SKM-1 (cell line): Measurements from ENCODE around the gene GGACT.
"Not testable (repeated sequence)": the region's sequence is repeated elsewhere in the genome, so short reads cannot be mapped to it uniquely, and the experiment has no call there.

Source experiments
- DNase-seq: peaks from one replicate; lab custom pipeline; 2025; ENCODE audit not compliant: unreplicated experiment; lab: John Stamatoyannopoulos, UW

Gene GGACT

DNA sequence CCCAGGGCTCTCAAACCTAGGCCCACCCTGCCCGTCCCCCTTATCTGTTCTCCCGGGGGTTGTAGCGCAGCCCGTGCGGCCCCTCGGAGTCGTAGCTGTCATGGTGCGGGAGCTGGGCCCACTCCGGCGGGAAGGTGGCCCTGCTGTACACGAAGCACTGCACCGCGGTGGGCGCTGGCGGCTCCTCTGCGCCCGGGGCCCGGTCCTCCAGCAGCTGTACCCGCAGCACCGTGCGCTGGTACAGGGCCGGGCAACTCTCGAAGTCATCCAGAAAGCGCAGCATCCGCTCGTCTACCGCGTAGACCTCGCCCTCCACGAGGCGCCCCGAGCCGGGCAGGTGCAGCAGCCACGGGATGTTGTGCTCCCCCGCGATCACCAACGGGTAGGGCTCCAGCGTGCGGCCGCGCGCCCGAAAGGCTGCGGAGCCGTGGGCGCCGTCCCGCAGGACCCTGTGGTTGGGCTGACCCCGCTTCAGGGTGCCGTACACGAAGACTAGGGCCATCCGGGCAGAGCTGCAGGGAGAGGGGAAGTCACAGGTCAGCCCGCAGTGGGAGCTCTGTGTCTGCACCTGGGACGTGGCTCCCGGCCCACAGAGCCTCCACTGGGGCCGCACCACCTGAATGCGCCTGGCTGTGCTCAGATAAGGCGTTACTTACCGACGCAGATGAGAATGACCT is 56.4 kb downstream of the GGACT start:
- DNase-seq = no peak

DNA sequence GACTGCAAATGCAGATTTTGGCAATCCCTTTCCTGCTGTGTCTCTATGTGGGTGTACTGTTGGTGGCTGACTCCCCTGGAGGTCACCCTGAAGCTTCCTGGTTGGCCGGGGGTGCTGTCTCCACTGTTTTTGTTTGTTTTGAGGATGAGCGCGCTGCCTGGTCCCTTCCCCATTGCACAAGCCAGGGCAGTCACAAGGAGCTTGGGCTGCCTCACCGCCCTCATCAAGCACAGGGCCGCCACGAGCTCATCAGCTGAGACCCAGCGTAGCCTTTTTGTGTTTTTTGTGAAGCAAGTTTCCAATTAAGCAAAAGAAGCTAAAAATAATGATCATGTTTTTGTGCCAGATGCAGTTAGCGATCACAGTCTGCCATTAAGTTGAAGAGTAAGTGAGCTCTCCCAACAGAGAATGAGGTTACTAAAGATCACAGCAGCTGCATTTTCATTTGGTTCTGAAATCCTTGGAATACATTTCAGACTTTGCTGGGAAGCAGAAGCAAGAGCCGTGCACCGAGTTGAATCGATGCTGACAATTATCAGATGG is 57.8 kb downstream of the GGACT start:
- DNase-seq = no peak

DNA sequence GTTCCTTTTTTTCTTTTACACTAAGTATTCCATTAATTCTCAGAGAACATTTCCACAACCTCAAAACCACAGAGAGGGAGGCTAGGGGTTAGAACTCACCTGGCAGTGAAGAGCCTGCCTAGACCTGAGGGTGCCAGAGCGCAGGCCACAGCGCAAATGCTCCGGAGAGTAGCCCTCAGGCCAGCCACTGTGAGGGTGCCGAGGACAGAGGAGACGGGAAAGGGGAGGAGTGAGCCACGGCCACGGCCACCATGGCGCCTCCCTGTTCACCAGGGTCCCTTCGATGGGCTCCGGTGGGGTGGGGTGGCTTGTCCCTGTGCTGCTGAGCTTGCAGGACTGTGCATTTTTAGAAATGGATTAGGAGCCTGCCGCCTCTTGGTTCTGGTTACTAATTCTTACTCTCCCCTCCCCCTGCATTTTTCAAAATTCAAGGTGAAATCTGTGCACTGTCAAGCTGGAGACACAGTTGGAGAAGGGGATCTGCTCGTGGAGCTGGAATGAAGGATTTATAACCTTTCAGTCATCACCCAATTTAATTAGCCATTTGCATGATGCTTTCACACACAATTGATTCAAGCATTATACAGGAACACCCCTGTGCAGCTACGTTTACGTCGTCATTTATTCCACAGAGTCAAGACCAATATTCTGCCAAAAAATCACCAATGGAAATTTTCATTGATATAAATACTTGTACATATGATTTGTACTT is 58.8 kb downstream of the GGACT start:
- DNase-seq = no peak

DNA sequence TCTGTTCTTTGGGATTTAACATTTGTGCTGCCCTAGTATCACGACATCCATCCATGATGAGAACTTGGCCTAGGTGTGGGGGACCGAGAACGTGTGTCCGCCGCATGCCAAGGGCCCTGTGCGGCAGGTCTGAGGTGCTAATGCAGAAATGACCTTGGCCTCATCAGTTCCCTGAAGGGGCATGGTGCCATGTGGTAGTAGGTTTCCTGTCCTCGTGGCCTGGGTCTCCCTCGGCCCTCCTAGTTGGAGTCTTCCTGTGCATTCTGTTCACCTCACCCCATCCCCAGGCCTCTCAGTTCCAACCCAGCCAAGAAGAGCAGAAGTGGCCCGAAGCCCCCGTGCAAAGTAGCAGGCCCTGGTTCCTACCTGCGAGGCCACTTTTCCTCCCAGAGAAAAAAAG is 59.8 kb downstream of the GGACT start:
- no peak for DNase-seq

- DNase-seq = no peak
These were observed 60.2 kb downstream of the GGACT start for GRCh38 chr13:100528353-100528752.

DNA sequence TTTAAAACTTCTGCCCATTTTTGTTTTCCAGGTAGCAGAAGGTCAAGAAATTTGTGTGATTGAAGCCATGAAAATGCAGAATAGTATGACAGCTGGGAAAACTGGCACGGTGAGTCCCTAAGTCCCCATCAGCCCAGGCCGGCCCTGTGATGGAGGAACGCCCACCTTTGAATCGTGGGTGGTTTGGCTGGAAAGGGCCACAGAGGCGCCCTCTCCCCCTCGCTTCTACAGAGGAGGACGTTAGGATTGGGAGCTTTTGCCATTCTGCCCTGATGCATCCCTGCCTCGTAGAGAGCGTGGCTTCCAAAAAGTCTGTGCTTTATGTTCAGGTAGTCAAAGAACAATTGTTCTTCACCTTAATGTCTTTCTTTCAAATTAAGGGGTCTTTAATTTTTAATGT is 60.9 kb downstream of the GGACT start:
- no peak for DNase-seq

DNA sequence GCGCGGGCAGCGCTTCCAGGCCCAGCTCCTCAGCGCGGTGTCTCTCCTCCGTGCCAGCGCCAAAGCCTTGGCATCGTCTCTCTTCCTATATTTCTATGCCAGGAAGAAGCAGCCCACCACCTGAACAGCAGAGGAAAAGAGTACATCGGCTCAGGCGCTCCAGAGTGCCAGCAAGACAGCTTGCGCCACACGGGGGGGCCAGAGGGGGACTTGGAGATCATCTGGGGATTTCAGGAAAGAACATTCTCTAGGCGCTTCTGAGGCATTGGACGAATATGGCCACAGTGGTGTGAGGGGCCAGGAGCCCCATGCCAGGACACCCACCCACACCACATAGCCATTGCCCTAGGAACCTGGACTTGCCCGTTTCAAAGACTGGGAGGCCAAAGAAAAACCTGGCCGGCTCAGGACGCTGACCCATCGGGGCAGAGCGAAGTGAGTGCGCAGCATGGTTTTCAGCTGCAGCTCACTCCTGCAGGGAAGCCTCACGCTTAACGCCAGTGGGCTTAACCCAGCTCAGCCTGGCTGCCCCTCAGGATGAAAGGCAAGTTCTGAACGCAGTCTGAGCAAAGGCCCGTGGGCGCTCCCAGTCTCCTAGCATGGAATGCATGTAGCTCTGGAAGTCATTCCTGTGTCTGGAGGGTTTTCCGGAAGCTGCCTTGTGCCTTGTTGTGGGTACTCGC is 62.1 kb downstream of the GGACT start:
- DNase-seq = no peak

GRCh38 chr13:100525453-100526317 is 62.9 kb downstream of the GGACT start:
- DNase-seq = no peak

- not testable (repeated sequence) for DNase-seq
These were observed 63.9 kb downstream of the GGACT start for GRCh38 chr13:100524688-100525087.

- no peak for DNase-seq
These were observed 64.6 kb downstream of the GGACT start for GRCh38 chr13:100523981-100524386.

- DNase-seq = no peak
These were observed 65.2 kb downstream of the GGACT start for GRCh38 chr13:100523411-100523810.

DNA sequence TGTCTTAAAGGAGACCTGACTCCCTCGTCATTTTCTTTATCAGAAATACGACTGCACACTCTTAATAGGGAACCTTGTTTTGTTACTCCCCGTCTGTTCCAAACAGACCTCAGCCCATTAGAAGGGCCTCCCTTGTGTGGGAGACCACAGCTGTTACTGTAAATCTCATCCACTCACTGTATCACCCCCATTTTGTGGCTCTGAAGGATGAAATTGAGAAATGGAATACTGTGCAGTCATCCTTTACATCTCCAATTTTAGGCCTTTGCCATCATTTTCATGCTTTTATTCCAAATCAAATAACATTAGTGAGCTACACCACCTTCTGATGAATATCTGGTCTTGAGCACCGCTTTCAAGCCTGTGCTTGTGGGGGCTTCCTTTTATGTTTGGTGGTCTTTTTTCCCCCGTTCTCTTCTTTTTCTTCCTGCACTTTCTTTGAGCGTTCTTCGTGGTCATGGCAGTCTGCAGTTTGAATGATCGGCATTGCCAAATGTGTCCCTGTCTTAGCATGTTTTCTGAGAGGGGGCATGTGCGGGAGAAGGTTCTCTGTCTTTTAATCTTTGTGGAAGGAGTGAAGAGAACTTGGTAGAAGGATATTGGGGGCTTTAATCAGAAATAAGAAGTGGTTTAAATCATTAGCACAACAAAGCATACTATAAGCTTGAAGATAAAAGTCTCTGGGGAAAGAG is 65.8 kb downstream of the GGACT start:
- no peak for DNase-seq

GRCh38 chr13:100521851-100522617 is 66.6 kb downstream of the GGACT start:
- DNase-seq = no peak

DNA sequence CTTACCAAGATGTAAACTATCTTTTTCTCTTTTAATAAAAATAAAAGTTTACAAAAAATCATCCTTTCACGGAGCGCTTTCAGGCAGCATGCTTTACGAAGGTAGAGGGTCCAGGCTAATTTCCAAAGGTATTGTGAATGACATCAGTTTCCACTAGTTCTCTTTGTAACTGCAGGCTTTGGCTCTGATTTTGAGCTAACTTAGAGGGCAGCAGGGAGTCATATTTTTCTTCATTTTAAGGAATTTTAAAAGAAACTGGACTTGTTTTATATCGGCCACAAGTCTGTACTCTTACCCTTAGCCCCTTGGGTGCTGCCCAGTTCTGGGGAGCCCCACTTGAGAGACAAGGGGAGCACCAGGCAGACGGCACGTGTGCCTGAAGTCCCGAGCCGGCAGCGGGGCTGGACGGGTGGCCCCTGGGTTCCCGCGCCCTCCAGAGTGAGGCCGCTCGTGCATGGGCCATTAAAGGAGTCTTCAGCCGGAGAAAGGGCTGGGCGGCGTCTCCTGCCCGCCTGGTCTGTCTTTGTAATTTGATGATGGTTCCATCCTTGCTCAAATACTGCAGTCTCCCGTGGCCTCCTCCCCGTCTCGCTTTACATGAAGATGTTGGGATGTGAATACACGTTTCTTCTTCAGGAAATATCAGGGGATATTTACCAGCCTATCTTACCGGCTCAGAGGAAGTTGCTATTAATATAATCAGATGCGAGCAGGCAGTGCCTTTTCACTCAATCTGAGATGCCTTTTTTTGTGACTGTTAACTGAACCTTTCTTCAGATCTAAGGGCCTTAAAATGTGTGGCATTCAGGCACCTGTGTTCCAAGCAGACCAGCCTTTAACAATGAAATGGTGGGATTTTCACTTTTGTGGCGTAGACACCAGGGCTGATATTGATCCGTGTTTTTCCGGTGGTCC is 67.4 kb downstream of the GGACT start:
- no peak for DNase-seq

- no peak for DNase-seq
These were observed 69.0 kb downstream of the GGACT start for GRCh38 chr13:100519626-100520025.

DNA sequence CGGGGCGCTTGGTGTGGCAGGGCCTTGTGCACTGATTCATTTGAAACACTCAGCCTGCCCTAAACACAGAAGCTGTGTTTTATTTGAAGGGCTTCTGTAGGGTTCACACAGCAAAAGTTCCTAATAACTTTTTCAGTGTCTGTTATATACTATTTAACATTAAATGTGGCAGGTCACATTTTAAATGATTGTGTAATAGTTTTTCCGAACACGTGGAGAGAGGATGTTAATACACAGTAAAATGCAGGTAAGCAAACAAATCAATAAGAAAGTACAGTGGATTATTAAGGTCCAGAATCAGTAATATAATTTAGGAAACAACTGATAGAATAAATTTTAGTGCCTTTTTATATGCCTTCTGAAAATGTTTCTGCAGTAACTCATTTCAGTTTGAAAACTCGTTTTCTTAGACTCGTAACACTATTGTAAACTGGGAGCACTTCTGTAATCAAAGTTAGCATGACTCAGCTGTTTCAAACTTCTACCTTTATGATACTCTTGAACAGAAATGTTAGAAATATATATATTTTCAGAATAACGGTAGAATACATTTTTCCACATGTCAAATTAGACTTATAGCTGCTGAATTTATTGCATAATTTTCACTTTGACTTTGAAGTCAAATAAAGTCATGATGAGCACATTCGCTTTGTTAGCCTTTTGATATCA is 70.1 kb downstream of the GGACT start:
- DNase-seq = no peak

DNA sequence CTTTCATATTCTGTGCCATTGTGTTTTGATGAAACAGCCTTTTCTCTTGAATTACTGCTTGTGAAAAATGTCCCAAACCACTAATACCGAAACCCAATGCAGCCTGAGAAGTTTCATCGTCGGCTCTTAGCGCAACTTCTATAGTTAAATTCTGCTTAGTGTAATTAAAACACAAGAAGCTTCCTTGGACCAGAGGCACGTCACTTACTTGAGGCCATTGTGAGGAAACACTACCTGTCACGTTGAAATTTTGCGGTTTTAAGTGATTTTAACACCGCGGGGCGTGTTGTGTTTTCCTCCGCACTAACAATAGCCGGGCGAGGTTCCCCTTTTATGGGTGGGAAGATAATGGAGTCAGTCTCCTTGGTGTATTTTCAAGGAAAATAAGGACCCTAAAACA is 70.9 kb downstream of the GGACT start:
- no peak for DNase-seq

DNA sequence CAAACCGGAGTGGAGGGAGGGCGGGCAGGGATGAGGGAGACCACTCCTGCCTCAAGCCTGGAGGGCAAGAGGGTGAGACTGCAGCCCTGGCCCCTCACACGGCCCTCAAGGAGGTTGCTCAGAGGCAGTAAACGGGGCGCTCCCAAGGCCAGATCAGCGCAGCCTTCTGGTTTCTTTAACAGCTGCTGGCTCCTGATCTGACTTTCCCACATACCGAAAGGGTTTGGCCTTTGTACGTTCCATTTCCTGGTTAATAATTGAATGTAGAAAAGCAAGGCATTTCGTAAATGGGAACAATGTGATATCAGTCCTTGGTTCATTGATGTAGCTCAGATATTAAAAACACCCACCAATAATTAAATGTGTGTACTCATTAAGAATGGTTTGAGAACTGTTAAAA is 71.5 kb downstream of the GGACT start:
- no peak for DNase-seq
